NCI-H748 treated with DMSO at 0.1 percent for 48 hours (cell line): ENCODE data around the gene DNAL4.

Experiments used
- DNase-seq: peaks from one replicate; lab custom pipeline; 2025; lab: John Stamatoyannopoulos, UW

The DNAL4 gene

GRCh38 chr22:38739300-38740055, 54.5 kb downstream of the DNAL4 start:
- no peak for DNase-seq

- no peak for DNase-seq
Observed at GRCh38 chr22:38738475-38739070, 55.4 kb downstream of the DNAL4 start.

- no peak for DNase-seq
Observed at GRCh38 chr22:38737302-38738060, 56.5 kb downstream of the DNAL4 start.

- DNase-seq, result no peak
Observed at GRCh38 chr22:38736257-38736570, 57.7 kb downstream of the DNAL4 start.

GRCh38 chr22:38735465-38736256, 58.3 kb downstream of the DNAL4 start:
- DNase-seq, result no peak

- DNase-seq, result no peak
Observed at GRCh38 chr22:38735126-38735464, 58.8 kb downstream of the DNAL4 start.

GRCh38 chr22:38734421-38735100, 59.4 kb downstream of the DNAL4 start:
- no peak for DNase-seq

- no peak for DNase-seq
Observed at GRCh38 chr22:38733724-38734381, 60.1 kb downstream of the DNAL4 start.

GRCh38 chr22:38733329-38733723, 60.6 kb downstream of the DNAL4 start:
- no peak for DNase-seq

GRCh38 chr22:38732251-38732815, 61.6 kb downstream of the DNAL4 start:
- DNase-seq, result no peak

GRCh38 chr22:38731703-38732161, 62.2 kb downstream of the DNAL4 start:
- no peak for DNase-seq

GRCh38 chr22:38730411-38730871, 63.5 kb downstream of the DNAL4 start:
- no peak for DNase-seq

- DNase-seq, result no peak
Observed at GRCh38 chr22:38729946-38730345, 64.0 kb downstream of the DNAL4 start.

GRCh38 chr22:38728871-38729796, 64.8 kb downstream of the DNAL4 start:
- no peak for DNase-seq
